ENCODE measurements around the gene ZNF610.
"Not testable (repeated sequence)": the region's sequence is repeated elsewhere in the genome, so short reads cannot be mapped to it uniquely, and the experiment has no call there.

The ZNF610 gene

DNA sequence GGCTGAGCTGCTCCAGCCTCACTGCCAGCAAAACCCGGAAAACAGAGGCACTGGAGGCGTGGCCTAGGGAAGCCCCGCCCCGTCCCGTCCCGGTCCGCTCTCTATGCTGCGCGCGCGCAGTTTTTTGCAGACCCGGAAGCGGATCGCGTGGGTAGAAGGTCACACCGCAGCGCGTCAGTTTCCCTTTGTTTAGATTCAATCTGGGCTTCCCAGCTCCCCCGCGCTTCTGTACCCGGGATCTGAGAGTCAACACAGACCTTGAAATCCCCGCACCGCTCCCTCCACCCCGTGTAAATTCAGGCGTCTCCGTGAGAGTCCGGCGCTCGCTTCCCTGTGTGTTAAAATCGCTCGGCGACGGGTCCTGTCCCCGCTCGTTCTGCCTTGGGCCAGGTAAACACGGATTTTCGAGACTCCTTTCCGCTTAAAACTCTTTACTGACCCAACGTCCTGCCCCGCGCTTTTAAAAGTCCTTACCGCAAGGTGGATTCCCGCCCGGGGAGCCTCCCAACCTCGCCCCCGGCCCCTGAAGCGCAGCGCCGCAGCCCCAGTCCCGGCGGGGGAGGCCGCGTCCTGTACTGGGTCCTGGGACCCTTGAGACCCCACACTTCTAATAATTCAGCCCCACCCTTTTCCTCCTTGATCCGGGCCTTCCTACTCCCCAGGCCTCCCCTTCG lies at the start of gene ZNF610:
Gene ZNF610 (plus strand): TSS at position 127 of the 674 bp plus-strand sequence. CDS start 12,930 bp downstream, outside the sequence.
- DNase-seq: peak; percentile 96

DNA sequence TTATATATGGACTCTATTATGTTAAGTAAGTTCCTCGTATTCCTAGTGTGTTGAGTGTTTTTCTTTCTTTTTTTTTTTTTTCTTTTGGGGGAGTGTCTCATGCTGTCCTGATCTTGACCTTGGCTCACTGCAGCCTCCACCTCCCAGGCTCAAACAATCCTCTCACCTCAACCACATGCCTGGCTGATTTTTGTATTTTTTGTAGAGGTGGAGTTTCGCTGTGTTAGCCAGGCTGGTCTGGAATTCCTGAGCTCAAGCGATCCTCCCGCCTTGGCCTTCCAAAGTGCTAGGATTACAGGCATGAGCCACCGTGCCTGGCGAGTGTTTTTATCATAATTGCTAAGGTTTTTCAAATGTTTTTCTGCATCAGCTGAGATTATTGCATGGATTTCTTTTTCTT lies 49.8 kb upstream of the ZNF610 start:
- no peak for DNase-seq

DNA sequence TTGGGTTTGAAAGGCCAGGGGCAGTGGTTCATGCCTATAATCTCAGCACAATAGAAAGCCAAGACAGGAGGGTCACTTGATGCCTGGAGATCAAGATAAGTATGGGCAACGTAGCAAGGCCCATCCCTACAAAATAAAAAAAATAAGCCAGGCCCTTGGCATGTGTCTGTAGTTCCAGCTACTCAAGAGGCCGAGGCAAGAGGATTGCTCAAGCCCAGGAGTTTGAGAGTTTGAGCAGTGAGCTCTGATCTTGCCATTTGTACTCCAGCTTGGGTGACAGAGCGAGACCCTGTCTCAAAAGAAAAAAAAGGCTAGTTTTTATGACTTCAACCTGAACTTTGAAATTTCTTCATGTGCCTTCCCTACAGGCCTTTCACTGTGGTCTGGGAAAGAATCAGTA lies 44.3 kb upstream of the ZNF610 start:
- no peak for DNase-seq

DNA sequence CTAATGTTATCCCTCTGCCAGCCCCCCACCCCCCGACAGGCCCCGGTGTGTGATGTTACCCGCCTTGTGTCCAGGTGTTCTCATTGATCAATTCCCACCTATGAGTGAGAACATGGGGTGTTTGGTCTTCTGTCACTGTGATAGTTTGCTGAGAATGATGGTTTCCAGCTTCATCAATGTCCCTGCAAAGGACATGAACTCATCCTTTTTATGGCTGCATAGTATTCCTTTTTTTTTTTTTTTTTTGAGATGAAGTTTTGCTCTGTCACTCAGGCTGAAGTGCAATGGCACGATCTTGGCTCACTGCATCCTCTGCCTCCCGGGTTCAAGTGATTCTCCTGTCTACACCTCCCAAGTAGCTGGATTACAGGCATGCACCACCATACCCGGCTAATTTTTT lies 43.1 kb upstream of the ZNF610 start:
- not testable (repeated sequence) for DNase-seq

DNA sequence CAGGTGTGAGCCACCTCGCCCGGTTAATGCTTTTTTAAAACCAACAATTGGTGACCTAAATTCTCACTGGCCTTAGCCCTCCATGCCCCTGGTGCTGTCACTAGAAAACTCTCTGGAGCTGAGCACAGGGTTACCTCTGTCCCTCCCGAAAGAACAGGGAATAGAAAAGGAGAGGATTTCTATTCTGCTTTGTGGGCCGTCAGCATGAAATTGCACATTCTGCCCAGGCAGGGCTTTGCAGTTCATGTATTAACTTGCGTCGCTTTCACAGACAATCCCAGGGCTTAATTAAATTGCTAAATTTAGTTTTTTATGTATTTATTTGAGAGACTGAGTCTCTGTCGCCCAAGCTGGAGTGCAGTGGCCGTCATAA lies 39.7 kb upstream of the ZNF610 start:
- DNase-seq: no peak

DNA sequence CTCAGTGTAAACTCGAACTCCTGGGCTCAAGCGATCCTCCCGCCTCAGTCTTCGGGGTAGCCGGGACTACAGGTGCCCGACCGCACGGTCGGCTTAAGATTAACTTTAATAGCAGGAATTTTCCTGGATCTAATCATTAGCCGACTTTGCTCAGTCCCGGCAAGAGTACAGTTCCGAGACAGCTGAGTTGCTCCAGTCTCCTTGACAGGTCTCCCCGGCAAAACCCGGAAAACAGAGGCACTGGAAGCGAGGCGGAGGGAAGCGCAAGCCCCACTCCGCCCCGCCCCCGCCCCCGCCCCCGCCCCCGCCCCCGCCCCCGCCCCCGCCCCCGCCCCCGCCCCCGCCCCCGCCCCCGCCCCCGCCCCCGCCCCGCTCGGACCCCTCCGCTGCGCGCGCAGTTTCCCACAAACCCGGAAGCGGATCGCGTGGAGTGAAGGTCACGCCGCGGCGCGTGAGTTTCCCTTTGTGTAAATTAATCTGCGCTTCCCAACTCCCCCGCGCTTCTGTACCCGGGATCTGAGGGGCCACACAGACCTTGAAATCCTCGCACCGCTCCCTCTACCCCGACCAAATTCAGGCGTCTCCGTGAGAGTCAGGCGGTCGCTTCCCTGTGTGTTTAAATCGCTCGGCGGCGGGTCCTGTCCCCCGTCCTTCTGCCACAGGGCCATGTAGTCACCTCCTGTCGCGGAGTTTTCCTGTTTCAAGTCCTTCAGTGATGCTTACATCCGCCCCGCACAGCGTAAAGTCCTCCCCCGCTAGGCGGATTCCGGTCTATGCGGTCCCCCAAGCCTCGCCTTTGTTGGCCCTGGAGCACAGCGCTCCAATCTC lies 39.1 kb upstream of the ZNF610 start, which contains the start of gene ZNF480:
Gene ZNF480 (plus strand): TSS at position 397 of the 828 bp plus-strand sequence. CDS start 3,244 bp downstream, outside the sequence.
- DNase-seq: peak; percentile 68

DNA sequence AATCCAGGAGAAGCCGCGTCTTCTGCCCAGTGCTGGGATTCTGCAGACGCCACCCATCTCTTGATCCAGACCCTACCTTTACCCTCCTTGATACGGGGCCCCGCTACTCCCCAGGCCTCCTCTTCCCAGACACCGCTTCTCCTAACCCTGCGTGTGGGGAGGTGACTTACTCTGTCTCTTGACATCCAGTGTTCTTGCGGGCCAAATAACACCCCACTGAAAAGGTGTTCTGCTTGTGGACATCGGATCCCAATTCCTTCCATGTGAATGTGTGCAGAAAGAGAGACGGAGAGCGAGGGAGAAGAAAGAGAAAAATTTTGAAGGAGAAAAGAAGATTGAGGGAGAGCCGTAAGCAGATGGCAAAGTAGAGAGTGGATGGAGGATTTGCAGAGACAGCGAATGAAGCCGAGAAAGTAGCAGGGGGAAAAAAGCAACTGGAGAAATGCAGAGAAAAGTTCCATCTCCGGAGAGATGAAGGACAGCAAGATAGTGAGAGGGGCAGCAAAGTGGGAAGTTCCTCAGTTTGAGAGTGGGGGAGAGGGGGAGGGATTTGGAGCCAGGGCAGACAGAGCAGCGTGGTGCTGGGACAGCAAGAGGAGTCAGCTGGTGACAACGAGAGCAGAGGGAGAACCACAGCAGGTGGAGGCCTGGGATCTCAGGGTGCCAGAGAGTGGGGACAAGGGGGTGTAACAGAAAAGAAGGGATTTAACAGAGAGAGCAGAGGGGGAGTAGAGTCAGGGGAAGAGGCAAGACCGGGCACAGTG lies 38.3 kb upstream of the ZNF610 start:
- no peak for DNase-seq

DNA sequence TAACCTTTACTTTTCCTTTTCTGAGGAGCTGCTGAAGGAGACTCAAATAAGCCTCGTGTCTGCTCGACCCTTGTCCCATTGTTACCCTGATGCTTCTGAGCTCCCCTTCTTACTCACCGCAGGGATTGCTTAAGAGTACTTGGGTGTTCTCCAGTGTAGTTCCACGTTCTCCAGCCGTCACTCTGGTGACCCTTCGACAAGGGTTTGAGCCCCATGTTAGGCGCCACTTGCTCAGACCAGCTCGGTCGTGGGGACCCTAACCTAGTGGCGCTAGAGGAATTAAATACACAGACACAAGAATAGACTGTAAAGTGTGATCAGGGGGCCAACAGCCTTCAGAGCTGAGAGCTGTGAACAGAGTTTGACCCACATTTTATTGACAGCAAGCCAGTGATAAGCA lies 28.8 kb upstream of the ZNF610 start:
- no peak for DNase-seq

DNA sequence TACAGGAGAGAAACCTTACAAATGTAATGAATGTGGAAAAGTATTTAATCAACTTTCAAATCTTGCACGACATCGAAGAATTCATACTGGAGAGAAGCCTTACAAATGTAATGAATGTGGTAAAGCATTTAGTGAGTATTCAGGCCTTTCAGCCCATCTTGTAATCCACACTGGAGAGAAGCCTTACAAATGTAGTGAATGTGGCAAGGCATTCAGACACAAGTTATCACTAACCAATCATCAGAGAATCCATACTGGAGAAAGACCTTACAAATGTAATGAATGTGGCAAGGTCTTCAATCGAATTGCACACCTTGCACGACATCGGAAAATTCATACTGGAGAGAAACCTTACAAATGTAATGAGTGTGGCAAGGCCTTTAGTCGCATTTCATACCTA lies 13.6 kb upstream of the ZNF610 start:
- DNase-seq: no peak

DNA sequence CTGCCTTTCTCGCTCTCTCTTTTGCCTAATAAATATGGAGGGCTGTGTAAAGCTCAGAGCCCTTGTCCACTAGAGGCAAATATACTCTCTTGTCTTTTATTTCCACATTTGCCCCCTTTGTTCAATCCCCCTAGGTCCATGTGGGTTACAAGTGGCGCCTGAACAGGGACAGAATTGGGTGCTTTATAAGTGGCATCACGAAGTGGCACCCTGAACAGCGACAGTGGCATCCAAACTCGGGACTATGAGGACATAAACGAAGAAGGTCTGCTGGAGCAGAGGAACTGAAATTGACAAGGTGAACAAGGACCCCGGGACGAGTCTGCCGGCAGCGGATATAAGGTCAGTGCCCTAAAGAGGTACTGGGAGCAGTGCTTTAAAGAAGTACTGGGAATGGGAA lies 4.3 kb upstream of the ZNF610 start:
- no peak for DNase-seq

DNA sequence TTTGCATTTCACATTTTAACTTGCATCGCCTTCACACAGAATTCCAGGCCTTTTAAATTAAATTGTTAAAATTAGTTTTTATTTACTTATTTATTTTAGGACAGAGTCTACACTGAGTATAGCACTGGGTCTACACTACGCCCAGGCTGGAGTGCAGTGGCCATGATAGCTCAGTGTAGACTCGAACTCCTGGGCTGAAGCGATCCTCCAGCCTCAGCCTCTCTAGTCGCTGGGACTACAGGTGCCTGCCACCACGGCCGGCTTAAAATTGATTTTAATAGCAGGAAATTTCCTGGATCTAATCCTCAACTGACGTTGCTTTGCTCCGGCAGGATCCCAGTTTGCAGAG lies 301 bp upstream of the ZNF610 start:
- no peak for DNase-seq

DNA sequence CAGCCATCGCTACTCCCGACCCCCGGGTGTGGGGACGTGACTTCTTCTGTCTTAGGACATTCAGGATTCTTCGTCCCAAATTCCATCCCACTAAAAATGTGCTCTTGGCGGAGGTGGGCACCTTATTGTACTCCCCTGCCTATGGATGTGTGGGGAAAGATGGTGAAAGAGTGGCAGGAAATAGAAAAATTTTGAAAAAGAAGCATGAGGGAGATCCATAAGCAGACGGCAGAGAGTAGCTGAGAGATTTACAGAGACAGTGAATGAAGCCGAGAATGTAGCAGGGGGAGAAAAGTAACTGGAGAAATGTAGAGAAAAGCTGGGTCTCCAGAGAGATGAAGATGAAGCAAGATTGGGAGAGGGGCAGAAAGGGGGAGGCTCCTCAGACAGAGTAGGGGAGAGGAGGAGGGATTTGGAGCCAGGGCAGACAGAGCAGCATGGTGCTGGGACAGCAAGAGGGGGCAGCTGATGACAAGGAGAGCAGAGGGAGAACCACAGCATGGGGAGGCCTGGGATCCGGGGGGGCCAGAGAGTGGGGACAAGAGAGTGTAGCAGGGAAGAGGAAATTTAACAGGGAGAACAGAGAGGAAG lies 843 bp downstream of the ZNF610 start:
- no peak for DNase-seq

DNA sequence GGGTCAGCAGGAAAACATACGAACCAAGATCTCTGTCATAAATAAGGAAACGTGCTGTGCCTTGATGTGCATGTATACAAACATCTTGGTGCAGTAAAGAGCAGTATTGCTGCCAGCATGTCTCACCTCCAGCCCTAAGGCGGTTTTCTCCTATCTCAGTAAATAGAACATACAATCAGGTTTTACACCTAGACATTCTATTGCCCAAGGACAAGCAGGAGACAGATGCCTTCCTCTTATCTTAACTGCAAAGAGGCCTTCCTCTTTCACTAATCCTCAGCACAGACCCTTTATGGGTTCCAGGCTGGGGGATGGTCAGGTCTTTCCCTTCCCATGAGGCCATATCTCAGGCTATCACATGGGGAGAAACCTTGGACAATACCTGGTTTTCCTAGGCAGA lies 3.0 kb downstream of the ZNF610 start:
- not testable (repeated sequence) for DNase-seq

DNA sequence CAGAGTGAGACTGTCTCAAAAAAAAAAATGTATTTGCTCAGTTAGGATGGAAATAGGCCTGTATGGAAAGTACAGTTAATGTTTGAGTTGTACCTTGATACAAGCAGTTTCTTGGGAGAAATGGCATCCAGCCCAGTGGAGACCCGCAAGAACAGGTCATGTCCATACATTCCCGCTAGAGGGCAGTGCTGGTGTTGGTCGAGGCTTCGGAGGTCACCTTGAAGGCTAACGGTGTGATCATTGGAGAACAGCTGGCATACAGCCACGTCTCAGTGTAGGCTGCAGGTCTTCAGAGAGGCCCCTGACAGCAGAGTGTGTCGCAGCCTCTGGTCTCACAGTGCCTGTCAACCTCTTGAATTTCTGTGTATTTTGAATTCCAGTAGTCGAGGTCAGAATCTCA lies 7.5 kb downstream of the ZNF610 start:
- DNase-seq: peak; percentile 18

DNA sequence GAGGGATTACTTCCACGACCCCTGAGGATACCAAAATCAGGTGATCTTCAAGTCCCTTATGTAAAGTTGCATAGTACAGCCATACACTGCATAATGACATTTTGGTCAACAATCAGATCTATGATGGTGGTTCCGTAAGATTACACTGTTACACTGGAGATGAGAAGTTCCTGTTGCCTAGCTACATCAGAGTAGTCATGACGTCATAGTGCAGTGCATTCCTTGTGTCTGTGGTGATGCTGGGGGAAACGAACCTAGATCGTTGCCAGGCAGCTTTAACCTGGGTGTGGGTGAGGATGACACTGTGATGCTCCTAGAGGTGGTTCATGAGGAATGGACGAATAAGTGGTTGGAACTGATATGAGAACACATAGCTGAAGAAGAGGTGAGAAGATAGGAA lies 9.1 kb downstream of the ZNF610 start:
- no peak for DNase-seq

DNA sequence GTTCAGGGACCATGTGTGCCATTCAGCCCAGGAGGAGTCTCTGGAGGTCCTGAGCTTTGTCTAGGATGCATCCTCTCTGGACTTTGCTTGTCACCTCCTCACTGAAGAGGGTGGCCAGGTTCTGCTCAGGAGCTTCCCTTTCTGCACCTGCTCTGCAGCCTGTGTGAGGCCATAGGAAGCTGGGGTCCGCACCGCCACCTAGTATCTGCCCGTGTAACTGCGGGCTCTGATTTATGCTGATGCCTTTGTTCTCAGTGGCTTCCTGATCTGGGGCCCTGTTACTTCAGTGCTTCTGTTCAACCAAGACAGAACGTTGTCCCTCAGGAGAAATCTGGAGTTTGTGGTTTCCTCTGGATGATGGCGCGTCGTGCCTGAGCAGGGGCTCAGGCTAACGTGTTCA lies 15.5 kb downstream of the ZNF610 start:
- no peak for DNase-seq

DNA sequence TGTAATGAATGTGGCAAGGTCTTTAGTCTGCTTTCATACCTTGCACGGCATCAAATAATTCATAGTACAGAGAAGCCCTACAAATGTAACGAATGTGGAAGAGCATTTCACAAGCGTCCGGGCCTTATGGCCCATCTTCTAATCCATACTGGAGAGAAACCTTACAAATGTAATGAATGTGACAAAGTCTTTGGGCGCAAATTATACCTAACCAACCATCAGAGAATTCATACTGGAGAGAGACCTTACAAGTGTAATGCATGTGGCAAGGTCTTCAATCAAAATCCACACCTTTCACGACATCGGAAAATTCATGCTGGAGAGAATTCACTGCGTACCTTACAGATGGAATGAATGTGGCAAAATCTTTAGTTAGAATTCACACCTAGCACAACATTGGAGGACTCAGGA lies 30.4 kb downstream of the ZNF610 start:
- no peak for DNase-seq

DNA sequence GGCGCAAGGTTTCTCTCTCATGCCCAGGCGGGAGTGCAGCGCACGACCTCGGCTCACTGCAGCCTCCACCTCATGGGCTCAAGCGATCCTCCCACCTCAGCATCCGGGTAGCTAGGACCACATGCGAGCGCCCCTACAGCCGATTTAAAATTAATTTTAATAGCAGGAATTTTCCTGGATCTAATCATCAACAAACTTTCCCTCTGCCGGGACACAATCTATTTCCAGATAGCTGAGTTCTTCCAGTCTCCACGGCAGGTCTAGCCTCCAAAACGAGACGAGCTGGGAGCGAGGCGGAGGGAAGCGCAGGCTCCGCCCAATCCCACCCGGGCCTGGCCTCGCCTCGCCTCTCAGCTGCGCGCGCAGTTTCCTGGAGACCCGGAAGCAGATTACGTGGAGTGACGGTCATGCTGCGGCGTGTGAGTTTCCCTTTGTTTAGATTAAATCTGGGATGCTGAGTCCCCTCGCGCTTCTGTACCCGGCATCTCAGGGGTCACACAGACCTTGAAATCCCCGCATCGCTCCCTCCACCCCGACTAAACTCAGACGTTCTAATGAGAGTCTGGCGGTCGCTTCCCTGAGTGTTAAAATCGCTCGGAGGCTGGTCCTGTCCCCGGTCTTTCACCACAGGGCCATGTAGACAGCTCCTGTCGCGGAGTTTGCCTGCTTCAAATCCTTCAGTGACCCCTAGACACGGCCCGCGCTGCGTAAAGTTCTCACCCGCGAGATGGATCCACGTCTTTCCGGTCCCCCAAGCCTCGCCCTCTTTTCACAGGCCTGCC lies 33.7 kb downstream of the ZNF610 start, which contains the start of gene ZNF880:
Gene ZNF880 (plus strand): TSS at position 365 of the 782 bp plus-strand sequence. CDS start 43 bp downstream, at position 408.
- DNase-seq: peak; percentile 97

DNA sequence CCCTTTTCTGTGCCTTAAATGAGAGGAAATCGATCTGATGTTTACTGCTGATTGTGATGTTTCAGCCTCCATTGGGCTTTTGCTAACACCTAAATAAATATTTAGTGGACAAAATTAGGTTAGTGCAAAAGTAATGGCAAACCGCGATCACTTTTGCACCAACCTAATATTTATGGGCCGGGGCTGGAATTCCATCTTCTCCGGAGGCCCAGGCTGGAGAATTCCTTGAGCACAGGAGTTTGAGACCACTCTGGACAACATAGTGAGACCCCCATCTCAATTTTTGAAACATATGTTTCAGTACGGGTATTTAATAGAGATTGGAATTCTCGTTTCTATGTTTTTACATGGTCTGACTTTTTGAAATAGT lies 34.3 kb downstream of the ZNF610 start:
- DNase-seq: no peak

DNA sequence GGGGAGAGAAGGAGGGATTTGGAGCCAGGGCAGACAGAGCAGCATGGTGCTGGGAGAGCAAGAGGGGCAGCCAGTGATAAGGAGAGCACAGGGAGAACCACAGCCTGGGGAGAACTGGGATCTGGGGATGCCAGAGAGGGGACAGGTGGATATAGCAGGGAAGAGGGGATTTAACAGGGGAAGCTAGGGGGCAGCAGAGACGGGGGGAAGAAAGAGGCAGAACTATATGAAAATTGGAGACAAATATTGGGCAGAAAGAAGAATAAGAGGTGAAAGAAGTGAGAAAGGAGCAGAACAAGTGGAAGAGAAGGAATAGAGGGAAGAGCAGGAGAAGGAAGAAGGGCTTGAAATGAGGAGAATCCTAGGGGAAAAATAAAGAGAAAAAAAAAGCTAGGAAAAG lies 55.1 kb downstream of the ZNF610 start:
- DNase-seq: no peak

DNA sequence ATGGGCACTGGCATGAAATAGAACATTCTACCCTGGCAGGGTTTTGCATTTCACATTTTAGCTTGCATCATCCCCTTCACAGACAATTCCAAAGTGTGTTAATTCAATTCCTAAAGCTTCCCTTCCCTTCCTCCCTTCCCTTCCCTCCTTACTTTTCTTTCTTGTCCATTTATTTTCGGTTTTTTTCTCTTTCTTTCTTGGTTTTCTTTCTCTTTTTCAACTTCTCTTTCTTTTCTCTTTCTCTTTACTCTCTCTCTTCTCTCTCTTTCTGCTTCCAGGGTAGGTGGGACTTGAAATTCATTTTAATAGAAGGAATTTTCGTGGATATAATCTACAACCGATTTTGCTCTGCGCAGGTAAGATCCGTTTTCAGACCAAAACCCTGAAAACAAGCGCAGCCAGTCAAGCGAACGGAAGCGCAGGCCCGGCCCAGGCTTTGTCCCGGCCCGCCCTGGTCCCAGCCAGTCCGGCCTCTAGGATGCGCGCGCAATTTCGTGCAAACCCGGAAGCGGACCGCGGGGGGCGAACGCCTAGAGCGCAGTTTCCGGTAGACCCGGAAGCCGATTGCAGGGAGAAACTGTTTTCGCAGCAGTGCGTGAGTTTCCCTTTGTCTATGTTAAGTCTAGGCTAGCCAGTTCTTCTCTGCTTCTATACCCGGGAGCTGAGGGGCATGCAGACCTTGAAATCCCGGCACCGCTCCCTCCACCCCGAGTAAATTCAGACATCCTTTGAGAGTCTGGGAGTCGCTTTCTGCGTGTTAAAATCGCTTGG lies 61.5 kb downstream of the ZNF610 start, which contains the start of gene ZNF528:
Gene ZNF528 (plus strand): TSS at position 540 of the 771 bp plus-strand sequence. CDS start 4,165 bp downstream, outside the sequence.
- peak; percentile 97 for DNase-seq

All from KG1 (cell line).